ENCODE measurements around the gene SMAGP.

SMAGP gene

GRCh38 chr12:51216642-51217041, 53.6 kb downstream of the SMAGP start:
- ATAC-seq (replicated peaks; ENCODE audit: extremely low read depth, poor library complexity, severe bottlenecking) (no peak), DNase-seq (ENCODE audit: low spot score in 2 of 2) (no peak)
- H3K4me3 Mint-ChIP-seq = peak overlapping the region; percentile 87
- H3K36me3 Mint-ChIP-seq (ENCODE audit: insufficient read depth) = peaks cover 5% of the 10 kb centered on the region
- H3K27ac Mint-ChIP-seq (ENCODE audit: low read depth) = peak overlapping the region; percentile 75
- H3K27me3 Mint-ChIP-seq = no peaks in the 10 kb centered on the region
- H3K9me3 Mint-ChIP-seq = no peaks in the 10 kb centered on the region
- peaks cover 12% of the 10 kb centered on the region for H3K4me1 Mint-ChIP-seq

GRCh38 chr12:51214895-51215294, 55.3 kb downstream of the SMAGP start:
- H3K4me3 Mint-ChIP-seq = no peak overlapping the region
- no peaks in the 10 kb centered on the region for H3K27me3 Mint-ChIP-seq
- H3K36me3 Mint-ChIP-seq (ENCODE audit: insufficient read depth) = peaks cover 5% of the 10 kb centered on the region
- DNase-seq (ENCODE audit: low spot score in 2 of 2) (no peak), ATAC-seq (replicated peaks; ENCODE audit: extremely low read depth, poor library complexity, severe bottlenecking) (no peak)
- H3K27ac Mint-ChIP-seq (ENCODE audit: low read depth) = no peak overlapping the region
- no peaks in the 10 kb centered on the region for H3K9me3 Mint-ChIP-seq
- H3K4me1 Mint-ChIP-seq = peaks cover 17% of the 10 kb centered on the region

- Mint-ChIP-seq H3K36me3 (ENCODE audit: insufficient read depth) (no peaks in the 10 kb centered on the region), H3K4me1 (peaks cover 5% of the 10 kb centered on the region), H3K9me3 (no peaks in the 10 kb centered on the region), H3K27me3 (no peaks in the 10 kb centered on the region), H3K4me3 (no peak overlapping the region), H3K27ac (ENCODE audit: low read depth) (no peak overlapping the region)
- ATAC-seq (replicated peaks; ENCODE audit: extremely low read depth, poor library complexity, severe bottlenecking) = no peak
- DNase-seq (ENCODE audit: low spot score in 2 of 2) = no peak
These were observed 59.4 kb downstream of the SMAGP start for GRCh38 chr12:51210690-51211395.

- ATAC-seq (replicated peaks; ENCODE audit: extremely low read depth, poor library complexity, severe bottlenecking) (no peak), DNase-seq (ENCODE audit: low spot score in 2 of 2) (no peak)
- no peak overlapping the region for H3K27ac Mint-ChIP-seq (ENCODE audit: low read depth)
- no peak overlapping the region for H3K4me3 Mint-ChIP-seq
- H3K36me3 Mint-ChIP-seq (ENCODE audit: insufficient read depth) = no peaks in the 10 kb centered on the region
- H3K27me3 Mint-ChIP-seq = no peaks in the 10 kb centered on the region
- H3K4me1 Mint-ChIP-seq = peaks cover 5% of the 10 kb centered on the region
- no peaks in the 10 kb centered on the region for H3K9me3 Mint-ChIP-seq
These were observed 61.0 kb downstream of the SMAGP start for GRCh38 chr12:51209259-51209658.

- no peaks in the 10 kb centered on the region for H3K27me3 Mint-ChIP-seq
- no peaks in the 10 kb centered on the region for H3K9me3 Mint-ChIP-seq
- H3K4me3 Mint-ChIP-seq = no peak overlapping the region
- no peak for DNase-seq (ENCODE audit: low spot score in 2 of 2)
- peaks cover 5% of the 10 kb centered on the region for H3K4me1 Mint-ChIP-seq
- no peaks in the 10 kb centered on the region for H3K36me3 Mint-ChIP-seq (ENCODE audit: insufficient read depth)
- no peak overlapping the region for H3K27ac Mint-ChIP-seq (ENCODE audit: low read depth)
- no peak for ATAC-seq (replicated peaks; ENCODE audit: extremely low read depth, poor library complexity, severe bottlenecking)
These were observed 62.1 kb downstream of the SMAGP start for GRCh38 chr12:51208016-51208660.

GRCh38 chr12:51205350-51205749, 64.9 kb downstream of the SMAGP start:
- DNase-seq (ENCODE audit: low spot score in 2 of 2) (no peak), ATAC-seq (replicated peaks; ENCODE audit: extremely low read depth, poor library complexity, severe bottlenecking) (no peak)
- H3K27ac Mint-ChIP-seq (ENCODE audit: low read depth) = no peak overlapping the region
- H3K9me3 Mint-ChIP-seq = no peaks in the 10 kb centered on the region
- H3K4me3 Mint-ChIP-seq = no peak overlapping the region
- H3K27me3 Mint-ChIP-seq = no peaks in the 10 kb centered on the region
- peaks cover 2% of the 10 kb centered on the region for H3K36me3 Mint-ChIP-seq (ENCODE audit: insufficient read depth)
- no peaks in the 10 kb centered on the region for H3K4me1 Mint-ChIP-seq

- no peak overlapping the region for H3K27ac Mint-ChIP-seq (ENCODE audit: low read depth)
- peaks cover 4% of the 10 kb centered on the region for H3K36me3 Mint-ChIP-seq (ENCODE audit: insufficient read depth)
- H3K27me3 Mint-ChIP-seq = no peaks in the 10 kb centered on the region
- no peaks in the 10 kb centered on the region for H3K4me1 Mint-ChIP-seq
- H3K4me3 Mint-ChIP-seq = no peak overlapping the region
- DNase-seq (ENCODE audit: low spot score in 2 of 2) (no peak), ATAC-seq (replicated peaks; ENCODE audit: extremely low read depth, poor library complexity, severe bottlenecking) (no peak)
- no peaks in the 10 kb centered on the region for H3K9me3 Mint-ChIP-seq
These were observed 67.5 kb downstream of the SMAGP start for GRCh38 chr12:51202718-51203117.

- no peak for DNase-seq (ENCODE audit: low spot score in 2 of 2)
- H3K4me1 Mint-ChIP-seq = no peaks in the 10 kb centered on the region
- no peak for ATAC-seq (replicated peaks; ENCODE audit: extremely low read depth, poor library complexity, severe bottlenecking)
- no peak overlapping the region for H3K4me3 Mint-ChIP-seq
- H3K9me3 Mint-ChIP-seq = no peaks in the 10 kb centered on the region
- peaks cover 4% of the 10 kb centered on the region for H3K36me3 Mint-ChIP-seq (ENCODE audit: insufficient read depth)
- no peak overlapping the region for H3K27ac Mint-ChIP-seq (ENCODE audit: low read depth)
- no peaks in the 10 kb centered on the region for H3K27me3 Mint-ChIP-seq
These were observed 69.4 kb downstream of the SMAGP start for GRCh38 chr12:51200806-51201205.

GRCh38 chr12:51200156-51200555, 70.1 kb downstream of the SMAGP start:
- ATAC-seq (replicated peaks; ENCODE audit: extremely low read depth, poor library complexity, severe bottlenecking) (no peak), DNase-seq (ENCODE audit: low spot score in 2 of 2) (no peak)
- Mint-ChIP-seq H3K27me3 (no peaks in the 10 kb centered on the region), H3K4me1 (no peaks in the 10 kb centered on the region), H3K36me3 (ENCODE audit: insufficient read depth) (peaks cover 4% of the 10 kb centered on the region), H3K4me3 (no peak overlapping the region), H3K9me3 (no peaks in the 10 kb centered on the region), H3K27ac (ENCODE audit: low read depth) (peak overlapping the region; percentile 14)

GRCh38 chr12:51199366-51199945, 70.8 kb downstream of the SMAGP start:
- Mint-ChIP-seq H3K27ac (ENCODE audit: low read depth) (peak overlapping the region; percentile 14), H3K4me3 (no peak overlapping the region), H3K27me3 (no peaks in the 10 kb centered on the region), H3K4me1 (no peaks in the 10 kb centered on the region), H3K36me3 (ENCODE audit: insufficient read depth) (peaks cover 4% of the 10 kb centered on the region), H3K9me3 (no peaks in the 10 kb centered on the region)
- no peak for DNase-seq (ENCODE audit: low spot score in 2 of 2)
- ATAC-seq (replicated peaks; ENCODE audit: extremely low read depth, poor library complexity, severe bottlenecking) = no peak

GRCh38 chr12:51198568-51199365, 71.4 kb downstream of the SMAGP start:
- no peaks in the 10 kb centered on the region for H3K9me3 Mint-ChIP-seq
- no peaks in the 10 kb centered on the region for H3K4me1 Mint-ChIP-seq
- ATAC-seq (replicated peaks; ENCODE audit: extremely low read depth, poor library complexity, severe bottlenecking) = no peak
- no peaks in the 10 kb centered on the region for H3K27me3 Mint-ChIP-seq
- no peak overlapping the region for H3K27ac Mint-ChIP-seq (ENCODE audit: low read depth)
- peaks cover 4% of the 10 kb centered on the region for H3K36me3 Mint-ChIP-seq (ENCODE audit: insufficient read depth)
- no peak overlapping the region for H3K4me3 Mint-ChIP-seq
- no peak for DNase-seq (ENCODE audit: low spot score in 2 of 2)

- peaks cover 6% of the 10 kb centered on the region for H3K36me3 Mint-ChIP-seq (ENCODE audit: insufficient read depth)
These were observed 72.3 kb downstream of the SMAGP start for GRCh38 chr12:51197736-51198567.

More at GRCh38 chr12:51197736-51198567, 72.3 kb downstream of the SMAGP start:
- DNase-seq (ENCODE audit: low spot score in 2 of 2) (no peak), ATAC-seq (replicated peaks; ENCODE audit: extremely low read depth, poor library complexity, severe bottlenecking) (no peak)
- no peak overlapping the region for H3K27ac Mint-ChIP-seq (ENCODE audit: low read depth)
- no peaks in the 10 kb centered on the region for H3K9me3 Mint-ChIP-seq
- no peak overlapping the region for H3K4me3 Mint-ChIP-seq
- no peaks in the 10 kb centered on the region for H3K27me3 Mint-ChIP-seq
- H3K4me1 Mint-ChIP-seq = no peaks in the 10 kb centered on the region
